AML-193 (cell line): ENCODE measurements around the gene DLST.
A peak's percentile ranks its signal among the peaks of the same experiment; 100 is the strongest.

Experiments used
- DNase-seq, 2 experiments: peaks; one replicate each; lab custom pipeline; 2025; lab: John Stamatoyannopoulos, UW

The DLST gene

GRCh38 chr14:74896400-74896799 is 14.7 kb downstream of the DLST start:
- no peak for DNase-seq

- DNase-seq, result no peak
Observed at GRCh38 chr14:74897642-74898041, 15.9 kb downstream of the DLST start.

DNA sequence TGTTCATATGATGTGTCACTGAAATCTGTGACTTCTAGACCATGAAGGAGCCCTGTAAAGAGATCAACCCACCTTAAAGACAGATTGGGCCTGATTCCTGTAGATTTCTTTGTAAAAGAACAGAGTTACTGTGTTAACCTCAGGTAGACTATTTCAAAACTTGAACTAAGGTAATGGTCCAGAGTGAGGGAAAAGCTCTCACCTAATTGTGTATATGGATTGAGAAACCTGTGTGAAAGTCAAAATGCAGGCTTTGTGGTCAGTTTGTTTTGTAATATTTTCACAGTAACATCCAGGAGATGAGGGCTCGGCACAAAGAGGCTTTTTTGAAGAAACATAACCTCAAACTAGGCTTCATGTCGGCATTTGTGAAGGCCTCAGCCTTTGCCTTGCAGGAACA is 16.4 kb downstream of the DLST start:
- no peak for DNase-seq

DNA sequence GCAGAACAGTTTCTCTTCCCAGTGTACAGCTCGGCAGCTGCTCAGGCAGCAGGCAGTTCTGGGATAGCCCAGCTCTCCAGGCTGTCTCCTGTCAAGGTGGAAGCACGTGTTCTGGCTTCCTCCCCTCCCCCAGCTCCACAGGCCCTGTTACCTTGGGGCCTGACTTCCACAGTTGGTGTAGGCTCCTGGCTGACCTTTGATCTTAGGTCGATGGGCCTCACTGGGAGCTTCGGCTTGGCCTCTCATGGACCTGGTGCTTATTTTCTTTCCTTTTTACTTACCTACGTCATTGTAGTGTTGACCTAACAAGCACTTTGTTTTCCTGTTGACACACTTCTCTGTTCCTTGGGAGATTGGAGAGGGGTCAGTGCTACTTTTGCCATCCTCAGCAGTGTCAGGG is 17.0 kb downstream of the DLST start:
- no peak for DNase-seq

- DNase-seq, result no peak
Observed at GRCh38 chr14:74902941-74903705, 21.4 kb downstream of the DLST start.

DNA sequence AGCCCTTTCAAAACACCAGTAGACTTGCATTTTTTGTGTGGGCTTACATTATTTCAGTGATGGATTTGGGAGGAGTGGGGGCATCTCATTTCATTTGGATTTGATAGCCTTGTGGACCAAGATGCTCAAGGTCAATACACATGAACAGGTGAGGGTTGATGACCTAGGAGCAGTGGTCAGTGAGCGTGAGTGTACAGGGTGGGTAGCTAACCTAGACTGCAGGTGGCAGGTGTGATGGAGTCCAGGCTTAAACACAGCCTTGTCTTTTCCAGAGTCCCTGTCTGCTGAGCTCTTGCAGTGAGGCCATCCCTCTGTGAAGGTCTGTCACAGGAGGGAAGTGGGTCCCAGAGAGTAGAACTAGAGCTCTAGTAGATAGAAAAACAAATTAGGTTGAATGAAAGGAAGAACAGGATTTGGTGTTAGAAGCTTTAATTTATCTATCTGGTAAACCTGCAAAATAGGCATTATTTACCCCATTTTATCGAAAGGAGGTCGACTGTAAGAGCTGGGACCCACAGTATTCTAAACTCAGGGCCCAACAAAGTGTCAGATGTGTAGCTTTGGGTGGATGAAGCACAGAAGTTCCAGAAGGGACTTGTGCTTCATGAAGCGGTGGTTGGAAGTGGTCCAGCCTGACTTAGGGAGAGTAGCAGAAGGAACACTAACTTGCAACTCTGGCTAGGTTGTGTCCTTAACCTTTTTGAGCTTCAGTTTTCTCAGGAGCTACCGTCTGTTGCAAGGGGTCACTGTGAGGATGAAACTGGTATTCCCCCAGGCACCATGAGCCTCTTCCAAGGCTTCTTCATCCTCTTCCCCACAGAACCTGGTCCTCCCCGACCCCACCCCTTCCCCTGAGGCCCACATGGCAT is 23.2 kb downstream of the DLST start:
- no peak for DNase-seq

DNA sequence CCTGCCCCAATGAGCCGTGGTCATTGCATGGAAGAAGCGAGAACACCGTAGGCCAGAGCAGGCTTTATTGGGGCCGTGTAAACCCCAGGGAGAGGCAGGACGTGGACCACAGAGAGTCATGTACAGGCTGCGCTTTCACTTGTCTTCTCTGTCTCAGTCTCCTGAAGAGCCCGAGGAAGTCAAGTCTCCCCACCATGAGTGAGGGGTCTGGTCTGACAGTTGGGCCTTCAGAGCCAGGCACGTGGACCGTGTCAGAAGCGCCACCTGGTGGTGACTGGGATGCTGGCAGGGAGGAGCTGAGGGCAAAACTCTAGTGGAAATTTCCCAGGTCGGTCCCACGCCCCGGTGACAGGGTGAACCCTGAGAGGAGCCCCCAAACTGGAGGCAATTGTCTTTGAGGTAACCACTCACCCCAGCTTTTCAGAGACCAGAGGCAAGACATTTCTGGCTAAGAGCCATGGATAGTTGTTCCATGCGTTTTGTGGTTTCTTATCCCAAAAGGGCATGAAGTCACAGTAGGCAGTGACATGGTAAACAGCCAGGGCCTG is 24.0 kb downstream of the DLST start:
- peak; percentile 16 to 20 for DNase-seq

DNA sequence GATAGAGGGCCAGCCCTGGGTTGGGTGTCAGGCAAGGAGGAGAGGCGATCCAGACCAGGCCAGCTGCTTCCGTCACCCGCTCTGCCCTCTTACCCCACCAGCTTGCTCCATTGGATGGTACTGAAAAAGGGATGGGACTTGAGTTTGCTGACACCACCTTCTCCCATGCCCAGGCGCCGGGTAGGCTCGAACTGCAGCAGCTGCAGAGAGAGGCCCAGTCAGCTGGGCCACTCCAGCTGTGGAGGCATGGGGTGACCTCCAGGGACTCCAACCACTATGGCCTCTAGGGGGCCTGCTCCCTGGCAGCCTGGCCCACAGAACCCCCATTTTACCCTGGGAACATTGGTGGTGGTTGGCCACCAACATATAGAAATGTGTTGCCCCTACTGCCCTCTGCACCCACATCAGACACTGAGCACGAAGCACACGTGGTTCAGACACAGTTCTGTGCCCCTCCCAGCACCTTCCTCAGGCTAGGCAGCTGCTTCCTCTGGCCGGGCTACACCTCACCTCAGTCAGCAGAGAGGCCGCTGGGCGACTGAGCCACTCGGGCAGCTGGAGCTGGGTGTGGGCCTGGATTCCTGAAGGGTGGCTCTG is 25.3 kb downstream of the DLST start:
- DNase-seq, result no peak

DNA sequence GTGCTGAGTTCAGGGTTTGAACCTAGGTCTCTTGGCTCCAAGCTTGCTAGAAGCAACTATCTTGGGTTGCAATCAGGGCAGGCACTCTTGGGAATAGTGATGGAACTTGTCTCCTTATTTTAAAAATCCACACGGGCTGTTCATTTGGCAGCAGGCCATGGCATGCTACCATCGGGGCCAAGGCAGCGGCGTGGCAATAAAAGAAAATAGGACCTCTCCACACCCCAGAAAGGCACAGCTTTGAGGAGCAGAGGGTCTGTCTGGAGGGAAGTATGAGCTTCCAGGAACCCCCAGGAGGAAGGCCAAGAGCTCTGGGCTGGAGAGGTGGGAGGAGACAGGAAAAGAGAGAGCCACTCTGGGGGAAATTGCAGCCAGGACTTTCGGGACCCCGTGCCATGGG is 26.0 kb downstream of the DLST start:
- DNase-seq, result no peak

DNA sequence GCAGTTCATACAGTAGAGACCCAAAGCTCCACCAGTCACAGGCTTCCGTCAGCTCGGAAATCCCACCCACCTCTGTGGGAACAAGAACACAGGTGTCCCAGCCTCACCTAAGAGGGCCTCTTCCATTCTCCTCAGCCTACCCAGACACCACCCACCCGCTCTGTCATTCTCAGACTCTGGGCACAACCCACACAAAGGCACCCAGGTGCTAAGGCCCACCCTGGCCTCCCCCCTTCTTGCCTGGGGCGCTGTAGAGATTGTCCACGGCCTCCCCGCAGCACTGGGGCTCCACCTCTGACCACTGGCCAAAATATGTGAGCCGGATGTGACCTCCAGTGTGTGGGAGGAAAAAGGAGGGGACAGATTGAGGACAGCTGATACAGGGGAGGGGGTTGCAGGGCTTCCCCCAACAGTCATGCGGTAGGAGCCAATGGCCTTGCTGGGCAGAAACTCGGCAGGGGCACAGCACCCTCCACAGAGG is 27.2 kb downstream of the DLST start:
- no peak for DNase-seq

DNA sequence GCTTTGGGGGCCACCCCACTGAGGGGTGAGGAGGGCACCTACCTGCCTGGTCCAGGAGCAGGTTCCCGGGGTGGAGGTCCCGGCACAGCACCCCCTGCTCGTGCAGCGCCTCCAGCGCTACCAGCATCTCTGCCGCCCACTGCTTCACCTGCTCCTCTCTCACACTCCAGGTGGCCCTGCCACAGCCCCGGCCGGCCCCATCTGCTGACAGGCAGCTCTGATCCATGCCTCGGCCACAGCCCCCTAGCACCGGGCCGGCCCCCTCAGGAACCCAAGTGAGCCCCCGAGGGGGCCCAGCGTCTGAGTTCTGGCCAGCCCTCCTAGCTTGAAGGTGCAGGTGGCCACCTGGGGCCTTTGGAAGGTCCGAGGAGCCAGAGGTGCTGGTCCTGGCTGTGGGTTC is 27.8 kb downstream of the DLST start:
- DNase-seq, result no peak

GRCh38 chr14:74909911-74910310 is 28.2 kb downstream of the DLST start:
- no peak for DNase-seq

DNA sequence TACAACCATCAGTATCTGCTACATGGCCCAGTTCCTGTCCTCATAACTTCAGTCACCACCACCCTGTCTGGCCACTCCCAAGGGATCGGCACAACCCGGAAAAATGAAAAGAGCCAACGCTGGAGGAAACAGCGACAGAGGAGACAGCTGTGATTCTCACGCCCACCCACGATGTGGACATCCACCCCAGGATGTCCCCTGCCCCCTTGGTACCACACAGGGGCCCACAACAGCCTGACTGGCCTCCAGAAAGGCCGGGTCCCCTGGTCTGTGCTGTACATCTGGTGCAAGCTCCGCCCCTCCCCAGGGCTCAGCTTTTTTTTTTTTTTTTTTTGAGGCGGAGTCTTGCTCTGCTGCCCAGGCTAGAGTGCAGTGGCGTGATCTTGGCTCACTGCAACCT is 28.8 kb downstream of the DLST start:
- no peak for DNase-seq

DNA sequence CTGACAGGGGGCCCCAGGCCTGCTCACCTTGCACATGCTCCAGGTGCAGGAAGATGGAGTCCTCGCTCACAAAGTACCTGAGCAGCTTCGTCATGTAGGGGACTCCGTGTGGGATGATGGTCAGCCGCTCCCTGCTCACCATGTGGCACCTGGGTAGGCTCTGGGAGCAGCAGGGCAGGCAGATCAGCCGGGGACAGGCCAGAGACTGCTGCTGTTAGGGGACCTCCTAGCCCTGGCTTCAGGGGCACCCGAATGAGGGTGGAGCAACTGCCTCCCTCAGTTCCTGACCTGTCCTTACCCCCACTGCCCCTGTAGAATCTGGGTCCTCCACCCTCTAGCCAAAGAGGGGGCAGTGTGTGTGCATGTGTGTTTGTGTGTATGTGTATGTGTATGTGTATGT is 29.5 kb downstream of the DLST start:
- no peak for DNase-seq

DNA sequence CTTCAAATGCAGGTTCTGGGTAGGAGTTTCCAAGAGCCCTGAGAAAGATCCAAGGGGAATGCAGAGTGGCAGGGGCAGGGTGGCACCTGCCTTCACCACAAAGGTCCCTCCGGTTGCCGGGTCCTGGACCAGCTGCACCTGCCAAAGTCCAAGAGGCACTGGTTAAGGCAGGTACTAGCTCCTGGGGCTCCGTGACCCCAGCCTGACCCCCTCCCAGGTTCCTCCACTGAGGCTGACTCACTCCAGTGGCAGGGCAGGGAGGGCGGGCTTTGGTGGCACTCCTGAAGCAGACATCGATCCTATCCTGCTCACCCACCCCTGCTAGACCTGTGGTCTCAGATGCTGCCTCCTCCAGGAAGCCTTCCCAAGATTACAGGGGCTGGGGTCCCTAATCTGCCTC is 30.0 kb downstream of the DLST start:
- no peak for DNase-seq

GRCh38 chr14:74912111-74912510 is 30.4 kb downstream of the DLST start:
- DNase-seq, result no peak

- DNase-seq, result no peak
Observed at GRCh38 chr14:74912801-74913200, 31.1 kb downstream of the DLST start.

DNA sequence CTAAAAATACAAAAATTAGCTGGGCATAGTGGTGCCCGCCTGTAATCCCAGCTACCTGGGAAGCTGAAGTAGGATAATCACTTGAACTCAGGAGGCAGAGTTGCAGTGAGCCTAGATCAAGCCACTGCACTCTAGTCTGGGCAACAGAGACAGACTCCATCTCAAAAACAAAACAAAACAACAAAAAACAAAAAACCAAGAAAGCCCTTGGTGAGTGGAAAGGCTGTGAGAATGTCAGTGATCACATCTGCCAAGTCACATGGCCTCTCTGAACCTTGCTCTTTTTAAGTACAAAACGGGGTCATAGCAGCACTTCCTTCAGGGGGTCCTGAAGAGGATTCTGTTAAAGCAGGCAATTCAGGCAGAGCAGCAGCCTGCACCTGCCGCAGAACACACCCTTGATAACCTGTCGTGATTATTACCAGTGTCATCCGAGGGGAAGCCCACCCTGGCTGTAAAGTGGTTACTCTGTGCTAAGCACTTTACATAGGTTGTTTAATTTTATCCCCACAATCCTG is 31.7 kb downstream of the DLST start:
- no peak for DNase-seq

- peak; percentile 5 to 24 for DNase-seq
Observed at GRCh38 chr14:74913986-74914573, 32.4 kb downstream of the DLST start.

DNA sequence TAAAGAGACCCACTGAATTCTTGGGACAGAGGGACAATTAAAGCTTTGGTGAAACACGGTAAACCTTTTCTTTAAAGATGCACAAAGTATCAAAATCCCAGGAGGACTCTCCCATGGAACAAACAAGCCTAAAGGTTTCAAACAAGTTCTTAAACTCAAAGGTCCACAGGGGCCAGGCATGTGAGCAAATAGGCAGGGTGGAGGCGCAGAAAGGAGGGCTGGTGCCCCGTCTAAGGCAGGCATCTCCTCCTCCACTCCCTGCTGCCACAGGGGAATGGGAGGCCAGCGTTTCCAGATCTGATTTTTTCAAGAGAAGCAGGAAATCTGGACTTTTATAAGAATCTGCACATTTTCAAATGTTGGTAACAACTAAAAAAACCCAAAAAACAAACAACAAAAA is 33.7 kb downstream of the DLST start:
- no peak for DNase-seq

DNA sequence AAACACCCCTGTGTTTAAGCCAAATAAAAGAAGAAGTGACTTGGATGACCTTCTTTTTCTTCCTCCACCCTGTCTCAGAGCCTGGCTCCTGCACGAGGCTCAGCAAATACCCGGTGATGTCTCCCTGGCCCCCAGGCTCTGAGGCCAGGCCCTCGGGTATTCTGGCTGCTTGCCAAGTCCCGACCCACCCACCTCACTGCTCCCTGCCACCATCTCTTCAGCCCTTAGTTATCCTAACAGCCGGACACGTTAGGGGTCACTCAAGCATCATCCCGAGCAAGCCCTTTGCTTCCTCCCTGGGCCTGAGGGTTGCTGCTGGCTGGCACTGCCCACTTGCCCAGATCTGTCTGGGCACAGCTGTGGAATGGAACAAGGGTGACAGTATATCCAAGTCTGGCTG is 34.1 kb downstream of the DLST start:
- DNase-seq, result no peak

DNA sequence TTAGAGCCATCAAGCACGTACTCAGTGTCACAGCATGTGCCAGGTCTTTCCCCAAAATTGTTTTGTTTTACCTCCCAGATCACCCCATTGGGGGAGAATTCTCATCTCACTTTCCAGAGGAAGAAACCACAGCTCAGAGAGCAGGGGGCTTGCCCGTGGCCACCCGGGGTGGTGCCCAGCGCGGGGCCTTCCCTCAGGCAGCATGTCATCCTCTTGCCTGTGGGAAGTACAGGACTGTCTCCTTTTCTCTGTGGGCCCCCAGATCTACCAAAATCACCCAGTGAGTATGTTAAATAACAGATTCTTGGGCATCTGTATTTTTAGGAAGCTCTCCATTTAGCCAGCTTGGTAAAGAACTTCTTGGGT is 35.4 kb downstream of the DLST start:
- no peak for DNase-seq
